ENCODE results near the gene AGRN.

DNA sequence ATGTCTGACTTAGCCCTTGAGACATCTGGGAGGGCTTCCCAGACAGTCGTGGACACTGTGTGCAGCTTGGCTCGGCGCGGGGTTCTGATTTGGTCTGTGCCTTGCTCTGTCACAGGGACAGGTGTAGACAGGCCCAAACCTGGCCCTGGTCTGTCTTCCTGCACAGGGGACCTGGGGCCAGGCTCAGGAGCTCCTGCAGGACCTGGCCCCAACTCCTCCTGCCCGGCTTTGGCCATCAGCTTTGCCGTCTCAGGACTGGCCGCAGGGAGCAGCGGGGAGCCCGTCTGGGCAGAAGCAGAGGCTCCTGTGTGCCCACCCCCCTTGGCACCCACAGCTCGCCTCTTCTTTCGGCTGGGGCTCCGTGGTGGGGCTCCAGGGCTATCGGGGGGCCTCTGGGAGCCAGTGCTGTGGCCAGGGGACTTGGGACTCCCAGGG, 39.8 kb upstream of the AGRN start:
- TF ChIP-seq, protein P1, sequence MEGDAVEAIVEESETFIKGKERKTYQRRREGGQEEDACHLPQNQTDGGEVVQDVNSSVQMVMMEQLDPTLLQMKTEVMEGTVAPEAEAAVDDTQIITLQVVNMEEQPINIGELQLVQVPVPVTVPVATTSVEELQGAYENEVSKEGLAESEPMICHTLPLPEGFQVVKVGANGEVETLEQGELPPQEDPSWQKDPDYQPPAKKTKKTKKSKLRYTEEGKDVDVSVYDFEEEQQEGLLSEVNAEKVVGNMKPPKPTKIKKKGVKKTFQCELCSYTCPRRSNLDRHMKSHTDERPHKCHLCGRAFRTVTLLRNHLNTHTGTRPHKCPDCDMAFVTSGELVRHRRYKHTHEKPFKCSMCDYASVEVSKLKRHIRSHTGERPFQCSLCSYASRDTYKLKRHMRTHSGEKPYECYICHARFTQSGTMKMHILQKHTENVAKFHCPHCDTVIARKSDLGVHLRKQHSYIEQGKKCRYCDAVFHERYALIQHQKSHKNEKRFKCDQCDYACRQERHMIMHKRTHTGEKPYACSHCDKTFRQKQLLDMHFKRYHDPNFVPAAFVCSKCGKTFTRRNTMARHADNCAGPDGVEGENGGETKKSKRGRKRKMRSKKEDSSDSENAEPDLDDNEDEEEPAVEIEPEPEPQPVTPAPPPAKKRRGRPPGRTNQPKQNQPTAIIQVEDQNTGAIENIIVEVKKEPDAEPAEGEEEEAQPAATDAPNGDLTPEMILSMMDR (IDR thresholded peaks at IDR 0.05; ENCODE audit: low read depth, low read length), result no peak
- TF ChIP-seq, protein P2, sequence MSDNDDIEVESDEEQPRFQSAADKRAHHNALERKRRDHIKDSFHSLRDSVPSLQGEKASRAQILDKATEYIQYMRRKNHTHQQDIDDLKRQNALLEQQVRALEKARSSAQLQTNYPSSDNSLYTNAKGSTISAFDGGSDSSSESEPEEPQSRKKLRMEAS (IDR thresholded peaks at IDR 0.05; ENCODE audit: low read depth, low read length), result no peak
